Common myeloid progenitor, CD34-positive (primary cell): ENCODE data around the gene ABHD5.
A peak's percentile ranks its signal among the peaks of the same experiment; 100 is the strongest.

ENCODE experiments used
- CTCF ChIA-PET: fragments of 350-600 bp; sonication (Branson Sonifier 250); formaldehyde crosslinking; loops from one replicate; lab custom pipeline; 2021; ENCODE audit warnings: antibody characterized with exemption; lab: Charles Lee
- POLR2A ChIA-PET: fragments of 350-600 bp; sonication (Branson Sonifier 250); formaldehyde crosslinking; loops from one replicate; lab custom pipeline; 2021; ENCODE audit warnings: antibody characterized with exemption; lab: Charles Lee
- DNase-seq, 3 donors: peaks; one replicate each; pipeline versions ENCODE4 v3.0.0 to v3.0.0-alpha.2; 2013
- H3K27ac ChIP-seq, 2 experiments: 1 replicate in 1 of 2; 2 replicates in 1 of 2; pipeline ENCODE4 v1.7.0; 2013; ENCODE audit warnings: inconsistent platforms in 2 of 2, low read length in 2 of 2, mild to moderate bottlenecking in 2 of 2, low read depth in 1 of 2, moderate library complexity in 1 of 2; ENCODE audit not compliant: severe bottlenecking in 2 of 2, insufficient read depth in 1 of 2, poor library complexity in 1 of 2
- H3K27me3 ChIP-seq, 5 experiments: replicated peaks in 2 of 5; 1 replicate in 3 of 5; 2 replicates in 2 of 5; pipeline versions ENCODE4 v1.6.1 to v1.7.0; 2013; ENCODE audit warnings: low read length in 4 of 5, mild to moderate bottlenecking in 2 of 5, moderate library complexity in 2 of 5, inconsistent platforms in 1 of 5; ENCODE audit not compliant: insufficient read depth in 5 of 5, control insufficient read depth in 4 of 5
- H3K36me3 ChIP-seq, 4 experiments: 1 replicate in 2 of 4; 2 replicates in 2 of 4; pipeline versions ENCODE4 v1.6.1 to v1.7.0; 2013; ENCODE audit warnings: low read length in 3 of 4, control low read depth in 1 of 4, mild to moderate bottlenecking in 1 of 4; ENCODE audit not compliant: control insufficient read depth in 4 of 4, insufficient read depth in 4 of 4
- H3K4me1 ChIP-seq, 4 experiments: 1 replicate in 3 of 4; 2 replicates in 1 of 4; pipeline versions ENCODE4 v1.6.1 to v1.7.1; 2013; ENCODE audit warnings: low read length in 3 of 4, mild to moderate bottlenecking in 3 of 4, control low read depth in 1 of 4, inconsistent platforms in 1 of 4, moderate library complexity in 1 of 4; ENCODE audit not compliant: control insufficient read depth in 4 of 4, insufficient read depth in 4 of 4; ENCODE audit errors: control extremely low read depth in 1 of 4
- H3K4me3 ChIP-seq, 7 experiments: 1 replicate in 4 of 7; 2 replicates in 3 of 7; pipeline versions ENCODE4 v1.5.1 to v1.7.0; 2013; ENCODE audit warnings: mild to moderate bottlenecking in 7 of 7, low read length in 6 of 7, moderate library complexity in 6 of 7, inconsistent platforms in 2 of 7, low read depth in 2 of 7, control low read depth in 1 of 7; ENCODE audit not compliant: insufficient read depth in 4 of 7, control insufficient read depth in 1 of 7; ENCODE audit errors: extremely low read depth in 1 of 7
- H3K9me3 ChIP-seq, 5 experiments: 1 replicate in 4 of 5; 2 replicates in 1 of 5; pipeline versions ENCODE4 v1.6.1 to v1.7.1; 2013; ENCODE audit warnings: low read length in 4 of 5, mild to moderate bottlenecking in 2 of 5, inconsistent platforms in 1 of 5, low read depth in 1 of 5, moderate library complexity in 1 of 5; ENCODE audit not compliant: control insufficient read depth in 4 of 5, insufficient read depth in 2 of 5; ENCODE audit errors: control extremely low read depth in 1 of 5
- WGBS: methylation state at CpG from one replicate; pipeline ENCODE4 v1.1.5; 2013; ENCODE audit not compliant: insufficient coverage; 5-methylcytosine and 5-hydroxymethylcytosine counted together

Gene ABHD5

DNA sequence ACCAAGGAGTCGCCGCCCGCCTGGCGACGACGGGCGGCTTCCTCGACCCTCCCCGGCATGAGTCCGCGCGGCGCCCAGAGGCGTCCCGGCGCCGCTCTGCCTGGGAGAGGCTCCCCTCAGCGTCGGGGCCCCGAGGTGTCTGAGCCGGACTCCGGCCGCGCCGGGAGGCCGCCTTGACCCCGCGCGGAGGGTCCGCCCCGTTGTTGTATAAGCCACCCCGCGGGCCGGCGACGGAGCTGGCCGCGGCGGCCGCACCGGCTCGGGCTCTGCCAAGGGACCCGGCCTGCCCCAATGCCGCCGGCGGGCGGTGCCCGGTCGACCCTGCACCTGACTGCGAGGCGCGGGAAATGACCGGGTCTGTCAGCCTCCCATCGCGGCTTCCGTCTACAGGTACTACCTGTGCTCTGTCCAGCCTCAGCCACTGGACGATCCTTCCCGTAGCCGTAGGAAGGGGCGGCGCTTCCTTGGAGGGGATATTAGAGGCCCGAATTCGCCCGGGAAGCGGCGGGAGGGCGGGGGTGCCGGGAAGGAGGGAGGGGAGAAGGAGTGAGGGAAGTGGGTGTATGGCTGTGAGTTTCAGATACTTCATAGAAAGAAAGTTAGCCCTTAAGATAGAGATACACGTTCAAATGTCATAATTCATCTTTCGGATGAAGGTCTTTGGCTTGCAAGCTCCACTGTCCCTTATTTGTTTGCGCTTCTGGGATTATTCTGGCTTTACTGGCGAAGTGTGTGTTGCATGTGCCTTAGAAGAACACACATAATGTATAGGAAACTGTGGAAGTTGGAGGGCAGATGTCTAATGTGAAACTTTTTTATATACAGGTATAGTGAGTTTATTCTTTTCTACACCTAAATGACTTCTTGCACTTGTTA is 620 bp downstream of the ABHD5 start:
- ChIA-PET CTCF (no interaction called here), POLR2A (interaction anchor here (1.0 to 1.1 kb wide), 2 partner anchors 10 to 42 kb away, joined by 3 read pairs; no protein-coding TSS in a partner anchor)
- Histone ChIP-seq H3K4me1 (peaks cover 6 to 26% (median 16%) of the 10 kb centered on the region in 4 experiments), H3K27ac (peak overlapping the region; percentile 41 to 79), H3K4me3 (peak overlapping the region; percentile 65 to 94 (median 79)), H3K9me3 (no peaks in the 10 kb centered on the region), H3K36me3 (no peaks in the 10 kb centered on the region), H3K27me3 (no peaks in the 10 kb centered on the region)
- peak in 1 of 3 donors; percentile 56 for DNase-seq
- under 1% methylated on average over 60 of the region's 72 CpGs for WGBS

DNA sequence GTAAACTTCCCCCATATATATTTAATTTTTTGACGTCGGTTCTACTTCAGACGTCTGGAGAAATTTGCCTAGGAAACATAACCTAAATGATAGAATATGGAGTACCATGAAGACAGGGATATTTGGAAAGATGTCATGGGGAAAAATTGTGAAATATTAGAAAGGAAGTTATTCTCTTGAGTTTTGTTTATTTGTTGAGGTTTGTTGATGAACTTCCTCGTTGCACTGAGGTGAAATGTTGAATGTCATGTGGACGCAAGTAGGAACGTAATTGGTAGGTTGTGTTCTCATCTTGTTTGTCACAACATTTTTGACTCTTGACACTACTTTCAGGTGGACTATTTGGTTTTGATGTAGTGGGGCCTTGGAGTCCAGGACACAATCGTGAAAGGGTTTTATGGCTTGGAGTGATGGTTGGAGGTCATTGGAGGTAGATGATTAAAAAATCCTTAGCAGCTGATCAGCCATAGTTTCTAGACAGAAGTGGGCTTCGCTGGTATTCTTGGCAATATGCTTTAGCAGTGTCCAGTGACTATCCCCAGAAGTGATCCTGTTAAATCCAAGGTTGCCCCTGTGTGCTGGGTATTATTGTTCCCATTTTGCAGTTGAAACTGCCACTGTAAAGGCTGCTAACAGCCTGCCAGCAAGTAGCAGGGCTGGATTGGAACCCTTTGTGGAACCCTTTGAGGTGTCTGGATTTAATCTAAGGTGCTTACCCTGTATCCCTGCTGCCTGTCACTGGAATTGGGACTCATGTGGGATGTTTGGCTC is 1.5 kb downstream of the ABHD5 start:
- peak overlapping the region in 4 of 7 experiments; percentile 72 to 94 (median 82) for H3K4me3 ChIP-seq
- H3K9me3 ChIP-seq: no peaks in the 10 kb centered on the region
- 72% methylated on average over 4 of the region's 8 CpGs for WGBS
- peak in 2 of 3 donors; percentile 37 to 52 for DNase-seq
- no peaks in the 10 kb centered on the region for H3K27me3 ChIP-seq
- peak overlapping the region in 1 of 2 experiments; percentile 79 for H3K27ac ChIP-seq
- H3K4me1 ChIP-seq: peaks cover 8 to 26% (median 19%) of the 10 kb centered on the region in 4 experiments
- ChIA-PET POLR2A (no interaction called here), CTCF (no interaction called here)
- H3K36me3 ChIP-seq: no peaks in the 10 kb centered on the region

DNA sequence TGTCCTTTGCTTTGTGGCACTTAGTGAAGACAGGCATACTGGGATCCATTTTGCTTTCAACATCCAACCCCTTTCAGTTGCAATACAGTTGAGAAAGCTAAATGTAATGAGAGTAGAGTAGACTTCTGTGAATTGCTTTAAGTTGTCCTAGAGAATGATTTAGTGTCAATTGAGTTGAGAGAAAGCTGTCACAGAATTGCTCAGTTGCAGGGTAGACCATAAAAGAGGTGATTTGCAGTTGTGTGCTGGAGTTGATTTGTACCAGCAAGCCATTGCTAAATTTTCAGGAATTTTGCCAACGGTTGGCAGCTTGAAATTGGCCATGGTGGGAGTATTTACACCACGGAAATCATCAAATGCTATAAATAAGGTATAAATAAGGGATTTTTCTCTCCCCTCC is 2.2 kb downstream of the ABHD5 start:
- Histone ChIP-seq H3K4me3 (peak overlapping the region in 1 of 7 experiments; percentile 9), H3K27ac (peak overlapping the region in 1 of 2 experiments; percentile 46)

DNA sequence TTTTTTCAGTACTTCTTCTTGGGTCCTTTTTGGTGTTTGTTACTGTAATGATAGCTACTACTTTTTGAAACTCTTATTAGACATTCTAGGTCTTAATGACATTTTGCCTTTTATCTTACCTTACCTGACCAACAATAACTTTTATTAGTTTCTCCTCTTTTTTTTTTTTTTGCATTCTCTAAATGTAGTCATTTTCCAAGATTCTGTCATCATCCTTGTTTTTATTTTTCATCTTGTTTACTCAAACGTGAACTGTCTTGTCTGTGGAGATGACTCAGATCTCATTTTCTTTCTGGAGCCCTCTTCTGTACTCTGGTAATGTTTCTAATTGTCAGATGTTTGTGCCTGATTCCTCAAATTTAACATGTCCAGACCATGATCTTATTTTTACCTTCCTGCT is 2.9 kb downstream of the ABHD5 start:
- Histone ChIP-seq H3K9me3 (no peaks in the 10 kb centered on the region), H3K4me3 (no peak overlapping the region), H3K27ac (peak overlapping the region in 1 of 2 experiments; percentile 46), H3K27me3 (no peaks in the 10 kb centered on the region), H3K4me1 (peaks cover 8 to 26% (median 19%) of the 10 kb centered on the region in 4 experiments), H3K36me3 (no peaks in the 10 kb centered on the region)
- POLR2A ChIA-PET: no interaction called here
- no peak for DNase-seq
- WGBS: no CpG with 5 or more reads among the region's 1 CpG
- CTCF ChIA-PET: interaction anchor here (1.1 kb wide), 1 partner anchor 11 kb away, joined by 3 read pairs; no protein-coding TSS in a partner anchor

More for the DNA sequence above, 2.2 kb downstream of the ABHD5 start:
- Histone ChIP-seq H3K36me3 (no peaks in the 10 kb centered on the region), H3K27me3 (no peaks in the 10 kb centered on the region), H3K4me1 (peaks cover 8 to 26% (median 19%) of the 10 kb centered on the region in 4 experiments), H3K9me3 (no peaks in the 10 kb centered on the region)
- CTCF ChIA-PET: interaction anchor here (1.1 kb wide), 1 partner anchor 12 kb away, joined by 3 read pairs; no protein-coding TSS in a partner anchor
- DNase-seq: no peak
- WGBS: no CpG with 5 or more reads among the region's 2 CpGs
- POLR2A ChIA-PET: no interaction called here

DNA sequence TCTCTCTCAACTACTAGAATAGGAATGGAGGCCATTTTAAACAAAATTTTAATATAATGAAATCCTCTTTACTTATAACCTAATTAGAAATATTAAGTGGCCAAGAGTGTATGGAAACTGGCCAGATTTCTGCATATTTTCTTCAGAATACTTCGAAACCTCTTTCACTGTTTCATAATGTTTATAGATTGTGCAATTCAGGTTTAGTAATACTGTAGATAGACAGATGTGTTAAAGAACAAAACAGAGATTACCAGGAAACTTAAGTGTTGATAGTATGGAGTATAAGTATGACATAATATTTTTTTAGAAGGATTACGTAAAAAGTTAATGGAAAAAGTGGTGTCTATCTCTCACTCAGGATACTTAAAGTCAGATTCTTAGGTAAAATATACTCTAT is 4.7 kb downstream of the ABHD5 start:
- ChIA-PET POLR2A (no interaction called here), CTCF (interaction anchor here (0.6 kb wide), 1 partner anchor 353 kb away, joined by 3 read pairs; no protein-coding TSS in a partner anchor)

DNA sequence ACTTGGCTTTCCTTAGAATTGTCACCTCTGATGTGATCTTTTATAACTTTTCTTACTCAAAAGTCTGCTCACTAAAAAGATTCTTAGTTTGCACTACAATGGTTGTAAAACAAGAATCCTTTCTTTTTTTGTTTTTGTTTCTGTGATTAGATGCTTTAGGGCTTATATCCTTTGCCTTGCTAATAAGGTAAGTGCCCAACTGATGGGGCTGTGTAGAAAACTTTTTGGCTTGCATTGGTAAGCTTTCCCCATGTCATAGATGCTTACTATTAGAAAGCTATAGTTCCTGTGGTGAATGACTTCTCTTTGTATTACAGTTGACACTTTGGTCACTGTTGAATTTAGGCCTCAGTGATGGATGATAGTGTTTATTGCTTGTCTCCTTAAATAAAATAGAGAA is 5.1 kb downstream of the ABHD5 start:
- DNase-seq: peak in 2 of 3 donors; percentile 44 to 54
- POLR2A ChIA-PET: no interaction called here
- Histone ChIP-seq H3K4me1 (peaks cover 0 to 20% (median 16%) of the 10 kb centered on the region in 4 experiments), H3K9me3 (no peaks in the 10 kb centered on the region), H3K27me3 (no peaks in the 10 kb centered on the region), H3K4me3 (no peak overlapping the region), H3K36me3 (peaks cover 0 to 3% (median 0%) of the 10 kb centered on the region in 4 experiments), H3K27ac (no peak overlapping the region)
- CTCF ChIA-PET: interaction anchor here (1.4 kb wide), 1 partner anchor 152 kb away, joined by 3 read pairs; no protein-coding TSS in a partner anchor

More for the DNA sequence above, 4.7 kb downstream of the ABHD5 start:
- DNase-seq: peak in 1 of 3 donors; percentile 11
- Histone ChIP-seq H3K36me3 (no peaks in the 10 kb centered on the region), H3K9me3 (no peaks in the 10 kb centered on the region), H3K4me3 (no peak overlapping the region), H3K4me1 (peaks cover 1 to 22% (median 16%) of the 10 kb centered on the region in 4 experiments), H3K27me3 (no peaks in the 10 kb centered on the region), H3K27ac (no peak overlapping the region)
- WGBS: no CpG with 5 or more reads among the region's 2 CpGs
